AG04450 (cell line): ENCODE data around the gene ITGB2. TPM values are rescaled to one million over a fixed set of nuclear protein-coding genes. Genes with fewer than 3 reads are reported as not detected.

Experiments
- CTCF ChIA-PET: fragments of 300-600, 350-600 bp; formaldehyde crosslinking; extraction: SDS; loops from one replicate; lab custom pipeline; 2022; ENCODE audit warnings: antibody characterized with exemption, inconsistent platforms; lab: Charles Lee
- POLR2A ChIA-PET: fragments of 350-600 bp; formaldehyde crosslinking; extraction: SDS; loops from one replicate; lab custom pipeline; 2021; ENCODE audit warnings: antibody characterized with exemption, inconsistent platforms; lab: Yijun Ruan, JAX
- DNase-seq: peaks from one replicate; pipeline ENCODE4 v3.0.0-alpha.2; 2011; ENCODE audit warnings: low read depth, low spot score
- H3K27ac ChIP-seq: one replicate; pipeline ENCODE4 v1.5.1; 2012; ENCODE audit warnings: low read depth, low read length, control low read depth
- H3K27me3 ChIP-seq: one replicate; pipeline ENCODE4 v1.6.0; 2012; ENCODE audit warnings: low read length; ENCODE audit not compliant: control insufficient read depth, insufficient read depth
- H3K4me3 ChIP-seq: 2 replicates; pipeline ENCODE4 v1.5.1; 2011; ENCODE audit warnings: mild to moderate bottlenecking, low read depth, low read length, control low read depth
- H3K9me3 ChIP-seq: 2 replicates; pipeline ENCODE4 v1.5.1; 2012; ENCODE audit warnings: low read length; ENCODE audit not compliant: control insufficient read depth, insufficient read depth
- CTCF ChIP-seq: IDR thresholded peaks from 2 replicates; pipeline ENCODE4 v1.5.1; 2011; ENCODE audit warnings: low read depth, low read length, control low read depth, inconsistent platforms
- polyA plus RNA-seq: library from polyadenylated mRNA; depleted of rRNA; stranded (reverse); fragments of >200 nt; gene quantifications from 2 replicates; pipeline ENCODE4 v1.2.3, GENCODE V29; 2011

The ITGB2 gene
- polyA plus RNA-seq, 1 experiment = 0.04 TPM

- DNase-seq = no peak
- Histone ChIP-seq H3K4me3 (no peak overlapping the region), H3K27ac (no peak overlapping the region), H3K9me3 (peaks cover 3% of the 10 kb centered on the region; the same call in 1 of the 2 replicates), H3K27me3 (peaks cover 3% of the 10 kb centered on the region)
- ChIA-PET POLR2A (no interaction called here), CTCF (interaction anchor here (1.1 to 2.8 kb wide), 4 partner anchors 8 to 196 kb away, joined by 3 to 13 read pairs (median 10); no protein-coding TSS in a partner anchor)
- TF ChIP-seq CTCF = no peak
Observed at GRCh38 chr21:44941567-44941966, 20.9 kb upstream of the ITGB2 start.

DNA sequence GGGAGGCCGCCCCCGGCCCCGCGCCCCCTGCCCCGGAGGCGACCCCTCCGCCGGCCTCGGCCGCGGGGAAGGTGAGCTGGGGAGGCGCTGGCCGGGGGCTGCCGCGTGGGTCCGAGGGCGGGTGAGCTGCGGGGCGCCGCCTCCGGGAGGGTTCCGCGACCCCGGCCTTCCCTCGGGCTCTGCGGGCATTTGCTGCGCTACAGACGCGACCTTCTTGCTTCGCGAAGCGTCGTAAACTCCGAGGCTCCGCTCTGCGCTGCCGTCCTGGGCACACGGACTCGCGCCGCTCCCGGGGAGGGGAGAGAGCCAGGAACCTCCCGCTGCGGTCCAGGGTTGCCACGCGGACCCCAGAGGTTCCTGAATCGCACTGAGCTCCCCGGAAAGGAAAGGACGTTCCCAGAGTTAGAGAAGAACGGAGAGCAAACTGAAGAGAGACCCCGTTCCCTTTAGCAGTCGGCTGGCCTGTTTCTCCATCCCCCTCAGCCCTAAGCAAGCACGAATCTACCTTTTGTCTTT, 19.5 kb upstream of the ITGB2 start:
- no peak overlapping the region for H3K27ac ChIP-seq
- ChIA-PET POLR2A (interaction anchor here (0.7 to 1.4 kb wide), 2 partner anchors 27 to 66 kb away, joined by 3 to 4 read pairs; partner anchors contain the start of gene PTTG1IP), CTCF (interaction anchor here (0.7 to 2.6 kb wide), 6 partner anchors 10 to 200 kb away, joined by 3 to 12 read pairs (median 6); no protein-coding TSS in a partner anchor)
- peaks cover 5% of the 10 kb centered on the region for H3K27me3 ChIP-seq
- peak overlapping the region; percentile 96 for H3K4me3 ChIP-seq
- peaks cover 3% of the 10 kb centered on the region; the same call in 1 of the 2 replicates for H3K9me3 ChIP-seq
- no peak for TF ChIP-seq CTCF
- DNase-seq = no peak

GRCh38 chr21:44939532-44940115, 18.9 kb upstream of the ITGB2 start, which contains the start of gene SLX9:
Gene SLX9 (plus strand): TSS chr21:44940029. CDS start chr21:44940058, 29 bp downstream.
- peak within 1 kb of the TSS; percentile 96 for H3K4me3 ChIP-seq
- ChIA-PET POLR2A (interaction anchor here (1.4 kb wide), 1 partner anchor 66 kb away, joined by 4 read pairs; the partner anchor contains the start of gene PTTG1IP), CTCF (interaction anchor here (1.0 to 2.6 kb wide), 4 partner anchors 10 to 197 kb away, joined by 3 to 12 read pairs (median 6); no protein-coding TSS in a partner anchor)
- no peak for TF ChIP-seq CTCF
- peak within 1 kb of the TSS; percentile 47 for H3K27ac ChIP-seq
- H3K9me3 ChIP-seq = peaks cover 3% of the 10 kb centered on the region; the same call in 1 of the 2 replicates
- peaks cover 8% of the 10 kb centered on the region for H3K27me3 ChIP-seq
- DNase-seq = peak; percentile 47

GRCh38 chr21:44938772-44939531, 18.3 kb upstream of the ITGB2 start:
- H3K27me3 ChIP-seq = peaks cover 13% of the 10 kb centered on the region
- peaks cover 3% of the 10 kb centered on the region; the same call in 1 of the 2 replicates for H3K9me3 ChIP-seq
- ChIA-PET POLR2A (interaction anchor here (1.4 kb wide), 1 partner anchor 65 kb away, joined by 4 read pairs; the partner anchor contains the start of gene PTTG1IP), CTCF (interaction anchor here (0.7 to 2.6 kb wide), 2 partner anchors 11 to 46 kb away, joined by 3 to 12 read pairs; no protein-coding TSS in a partner anchor)
- H3K27ac ChIP-seq = no peak overlapping the region
- DNase-seq = no peak
- no peak for TF ChIP-seq CTCF
- peak overlapping the region; percentile 96 for H3K4me3 ChIP-seq
